KMS-11 (cell line): ENCODE measurements around the gene SLC19A1.

Experiments used
- H2AFZ ChIP-seq: fragments of 200-600 bp; sonication (generic); 2 replicates; pipeline ENCODE4 v1.6.1; 2016; ENCODE audit warnings: antibody characterized with exemption, mixed run types, low read depth
- H3K27ac ChIP-seq: fragments of 200-600 bp; sonication (generic); 2 replicates; pipeline ENCODE4 v1.6.1; 2016; ENCODE audit warnings: mild to moderate bottlenecking, mixed run types
- H3K27me3 ChIP-seq: fragments of 200-600 bp; sonication (generic); 2 replicates; pipeline ENCODE4 v1.6.1; 2017; ENCODE audit warnings: mild to moderate bottlenecking, low read depth, mixed run types, moderate library complexity; ENCODE audit not compliant: insufficient read depth
- H3K36me3 ChIP-seq: fragments of 200-600 bp; sonication (generic); 2 replicates; pipeline ENCODE4 v1.6.1; 2017; ENCODE audit warnings: mild to moderate bottlenecking, mixed run types; ENCODE audit not compliant: insufficient read depth
- H3K4me1 ChIP-seq: fragments of 200-600 bp; sonication (generic); 2 replicates; pipeline ENCODE4 v1.6.1; 2016; ENCODE audit warnings: mild to moderate bottlenecking, low read depth, mixed run types; ENCODE audit not compliant: poor library complexity, severe bottlenecking
- H3K4me2 ChIP-seq: fragments of 200-600 bp; sonication (generic); 2 replicates; pipeline ENCODE4 v1.7.0; 2016; ENCODE audit warnings: mild to moderate bottlenecking, mixed run types
- H3K4me3 ChIP-seq: fragments of 200-600 bp; sonication (generic); IDR thresholded peaks from 2 replicates; pipeline ENCODE4 v1.6.1; 2017; ENCODE audit warnings: low read depth, low read length, mixed read lengths; ENCODE audit not compliant: insufficient read depth
- H3K79me2 ChIP-seq: fragments of 200-600 bp; sonication (generic); 2 replicates; pipeline ENCODE4 v1.6.1; 2016; ENCODE audit warnings: low read depth, mixed run types; ENCODE audit not compliant: insufficient read depth
- H3K9ac ChIP-seq: fragments of 200-600 bp; sonication (generic); 2 replicates; pipeline ENCODE4 v1.6.1; 2016; ENCODE audit warnings: mild to moderate bottlenecking, mixed run types
- H4K20me1 ChIP-seq: fragments of 200-600 bp; sonication (generic); 2 replicates; pipeline ENCODE4 v1.6.1; 2016; ENCODE audit warnings: mild to moderate bottlenecking, mixed run types; ENCODE audit not compliant: insufficient read depth
- CTCF ChIP-seq: fragments of 200-600 bp; sonication (generic); conservative IDR thresholded peaks from 2 replicates; pipeline ENCODE4 v1.6.1; 2017; ENCODE audit warnings: low read depth, mild to moderate bottlenecking, antibody characterized with exemption, low read length, moderate library complexity, mixed read lengths

The SLC19A1 gene

DNA sequence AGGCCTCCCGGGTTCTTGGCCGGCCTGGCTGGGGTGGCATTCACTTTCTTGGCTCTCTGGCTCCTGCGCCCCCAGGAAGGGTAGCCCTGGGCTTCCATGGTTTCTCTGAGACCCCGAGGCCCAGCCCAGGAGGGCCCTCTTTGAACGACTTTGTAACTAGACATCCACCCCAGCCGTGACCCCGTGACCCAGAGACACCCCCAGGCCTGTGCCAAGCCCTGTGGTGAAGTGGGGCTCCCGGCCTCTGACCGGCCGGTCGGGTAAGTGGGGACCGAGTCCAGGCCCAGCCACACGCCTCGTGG is 73.3 kb downstream of the SLC19A1 start:
- Histone ChIP-seq H3K27me3 (peaks cover 73% of the 10 kb centered on the region), H3K27ac (no peak overlapping the region), H3K4me1 (no peaks in the 10 kb centered on the region), H3K79me2 (no peaks in the 10 kb centered on the region), H4K20me1 (no peaks in the 10 kb centered on the region), H3K36me3 (no peaks in the 10 kb centered on the region), H2AFZ (no peak overlapping the region), H3K9ac (no peak overlapping the region), H3K4me2 (no peak overlapping the region), H3K4me3 (no peak overlapping the region)
- TF ChIP-seq CTCF, result no peak

- H3K27me3 ChIP-seq, result peaks cover 74% of the 10 kb centered on the region
- H3K4me3 ChIP-seq, result no peak overlapping the region
- TF ChIP-seq CTCF, result no peak
- H3K79me2 ChIP-seq, result no peaks in the 10 kb centered on the region
- no peak overlapping the region for H3K4me2 ChIP-seq
- no peaks in the 10 kb centered on the region for H3K36me3 ChIP-seq
- no peak overlapping the region for H2AFZ ChIP-seq
- H3K27ac ChIP-seq, result no peak overlapping the region
- H3K9ac ChIP-seq, result no peak overlapping the region
- H4K20me1 ChIP-seq, result no peaks in the 10 kb centered on the region
- no peaks in the 10 kb centered on the region for H3K4me1 ChIP-seq
These were observed 73.9 kb downstream of the SLC19A1 start for GRCh38 chr21:45468051-45468970.

- H3K79me2 ChIP-seq, result no peaks in the 10 kb centered on the region
- no peaks in the 10 kb centered on the region for H3K4me1 ChIP-seq
- TF ChIP-seq CTCF, result no peak
- H3K4me2 ChIP-seq, result no peak overlapping the region
- H3K9ac ChIP-seq, result no peak overlapping the region
- H3K27me3 ChIP-seq, result peaks cover 77% of the 10 kb centered on the region
- H3K4me3 ChIP-seq, result no peak overlapping the region
- H3K27ac ChIP-seq, result no peak overlapping the region
- H4K20me1 ChIP-seq, result no peaks in the 10 kb centered on the region
- H3K36me3 ChIP-seq, result no peaks in the 10 kb centered on the region
- H2AFZ ChIP-seq, result no peak overlapping the region
These were observed 74.9 kb downstream of the SLC19A1 start for GRCh38 chr21:45467221-45467779.

- H3K4me2 ChIP-seq, result no peak overlapping the region
- H2AFZ ChIP-seq, result no peak overlapping the region
- H3K27ac ChIP-seq, result no peak overlapping the region
- peaks cover 84% of the 10 kb centered on the region for H3K27me3 ChIP-seq
- no peaks in the 10 kb centered on the region for H4K20me1 ChIP-seq
- H3K36me3 ChIP-seq, result no peaks in the 10 kb centered on the region
- H3K4me1 ChIP-seq, result no peaks in the 10 kb centered on the region
- no peak overlapping the region for H3K4me3 ChIP-seq
- H3K9ac ChIP-seq, result no peak overlapping the region
- no peaks in the 10 kb centered on the region for H3K79me2 ChIP-seq
- no peak for TF ChIP-seq CTCF
These were observed 75.7 kb downstream of the SLC19A1 start for GRCh38 chr21:45466330-45467220.
